Smooth muscle cell (in vitro differentiated cells): ENCODE results near the gene CCNG2. TPM values are rescaled to one million over a fixed set of nuclear protein-coding genes. Genes with fewer than 3 reads are reported as not detected.

Experiments used
- DNase-seq: peaks from one replicate; lab custom pipeline; 2025; ENCODE audit not compliant: unreplicated experiment; lab: John Stamatoyannopoulos, UW
- H2AFZ ChIP-seq: fragments of 200-600 bp; sonication (generic); 2 replicates; pipeline ENCODE4 v1.6.0; 2016; ENCODE audit warnings: antibody characterized with exemption, low read depth, mild to moderate bottlenecking
- H3F3A ChIP-seq: fragments of 200-600 bp; sonication (generic); 2 replicates; pipeline ENCODE4 v1.6.0; 2017; ENCODE audit warnings: antibody characterized with exemption, low read depth
- H3K27ac ChIP-seq: fragments of 200-600 bp; sonication (generic); 2 replicates; pipeline ENCODE4 v1.5.1; 2016; ENCODE audit warnings: low read depth, mild to moderate bottlenecking
- H3K27me3 ChIP-seq: fragments of 200-600 bp; sonication (generic); 2 replicates; pipeline ENCODE4 v1.6.1; 2016; ENCODE audit warnings: low read depth, mild to moderate bottlenecking
- H3K36me3 ChIP-seq: fragments of 200-600 bp; sonication (generic); 2 replicates; pipeline ENCODE4 v1.5.1; 2016; ENCODE audit warnings: low read depth
- H3K4me1 ChIP-seq: fragments of 200-600 bp; sonication (generic); 2 replicates; pipeline ENCODE4 v1.5.1; 2016; ENCODE audit warnings: low read depth
- H3K4me2 ChIP-seq: fragments of 200-600 bp; sonication (generic); 2 replicates; pipeline ENCODE4 v1.6.0; 2016; ENCODE audit warnings: mild to moderate bottlenecking
- H3K4me3 ChIP-seq: fragments of 200-600 bp; sonication (generic); 2 replicates; pipeline ENCODE4 v1.5.1; 2016; ENCODE audit warnings: mild to moderate bottlenecking
- H3K79me2 ChIP-seq: fragments of 200-600 bp; sonication (generic); 2 replicates; pipeline ENCODE4 v1.6.0; 2016; ENCODE audit warnings: low read depth, mild to moderate bottlenecking
- H3K9ac ChIP-seq: fragments of 200-600 bp; sonication (generic); 2 replicates; pipeline ENCODE4 v1.6.0; 2016; ENCODE audit warnings: low read depth
- H3K9me3 ChIP-seq: fragments of 200-600 bp; sonication (generic); replicated peaks from 2 replicates; pipeline ENCODE4 v1.5.1; 2016; ENCODE audit warnings: low read depth
- H4K20me1 ChIP-seq: fragments of 200-600 bp; sonication (generic); 2 replicates; pipeline ENCODE4 v1.6.0; 2016; ENCODE audit warnings: low read depth
- CTCF ChIP-seq: fragments of 200-600 bp; sonication (generic); IDR thresholded peaks from 2 replicates; pipeline ENCODE4 v1.5.1; 2017; ENCODE audit warnings: borderline replicate concordance, mild to moderate bottlenecking, antibody characterized with exemption; ENCODE audit not compliant: insufficient read depth, poor library complexity, severe bottlenecking
- WGBS: methylation state at CpG from one replicate; pipeline ENCODE4 v1.1.7; 2016; ENCODE audit warnings: low lambda C conversion rate; 5-methylcytosine and 5-hydroxymethylcytosine counted together
- polyA plus RNA-seq: library from polyadenylated mRNA; unstranded; fragments of >200 nt; fragmentation: Nextera tagmentation; extraction: Ambion mirVana; gene quantifications from 2 replicates; pipeline ENCODE4 v1.2.1, GENCODE V29; 2016
- total RNA-seq: library from RNA; depleted of rRNA; stranded (reverse); fragments of >200 nt; gene quantifications from 2 replicates; pipeline ENCODE4 v1.2.3, GENCODE V29; 2014

CCNG2 gene
- total and polyA plus RNA-seq, 2 experiments from 2014 or later, result 59.2 to 59.8 TPM

GRCh38 chr4:77203380-77204197 lies 46.6 kb downstream of the CCNG2 start:
- H3K4me1 ChIP-seq, result no peaks in the 10 kb centered on the region
- no peak overlapping the region for H3K4me2 ChIP-seq
- H2AFZ ChIP-seq, result no peak overlapping the region
- H3K9me3 ChIP-seq, result no peaks in the 10 kb centered on the region
- H3K27me3 ChIP-seq, result peaks cover 15% of the 10 kb centered on the region
- H3K79me2 ChIP-seq, result no peaks in the 10 kb centered on the region
- no peak overlapping the region for H3K27ac ChIP-seq
- H3K36me3 ChIP-seq, result no peaks in the 10 kb centered on the region
- H3K9ac ChIP-seq, result no peak overlapping the region
- WGBS, result 27% methylated on average over 8 of the region's 8 CpGs
- TF ChIP-seq CTCF, result peak; percentile 84
- no peaks in the 10 kb centered on the region for H3F3A ChIP-seq
- peak; percentile 2 for DNase-seq
- H4K20me1 ChIP-seq, result no peaks in the 10 kb centered on the region
- no peak overlapping the region for H3K4me3 ChIP-seq

- H3F3A ChIP-seq, result no peaks in the 10 kb centered on the region
Observed at GRCh38 chr4:77204621-77205020, 47.6 kb downstream of the CCNG2 start.

GRCh38 chr4:77209012-77209411 lies 52.0 kb downstream of the CCNG2 start:
- 79% methylated on average over 1 of the region's 1 CpG for WGBS
- no peaks in the 10 kb centered on the region for H3K9me3 ChIP-seq
- H3K36me3 ChIP-seq, result no peaks in the 10 kb centered on the region
- no peak overlapping the region for H3K4me3 ChIP-seq
- no peaks in the 10 kb centered on the region for H3F3A ChIP-seq
- no peak overlapping the region for H3K27ac ChIP-seq
- H3K9ac ChIP-seq, result no peak overlapping the region
- H3K4me1 ChIP-seq, result no peaks in the 10 kb centered on the region
- H3K27me3 ChIP-seq, result peaks cover 27% of the 10 kb centered on the region
- DNase-seq, result no peak
- H2AFZ ChIP-seq, result no peak overlapping the region
- H3K4me2 ChIP-seq, result no peak overlapping the region
- no peaks in the 10 kb centered on the region for H3K79me2 ChIP-seq
- no peaks in the 10 kb centered on the region for H4K20me1 ChIP-seq
- no peak for TF ChIP-seq CTCF

More at GRCh38 chr4:77204621-77205020, 47.6 kb downstream of the CCNG2 start:
- TF ChIP-seq CTCF, result no peak
- Histone ChIP-seq H3K9me3 (no peaks in the 10 kb centered on the region), H3K79me2 (no peaks in the 10 kb centered on the region), H4K20me1 (no peaks in the 10 kb centered on the region), H3K4me2 (no peak overlapping the region), H3K9ac (no peak overlapping the region), H3K27me3 (peaks cover 15% of the 10 kb centered on the region), H3K4me1 (no peaks in the 10 kb centered on the region), H3K36me3 (no peaks in the 10 kb centered on the region), H3K4me3 (no peak overlapping the region), H2AFZ (no peak overlapping the region), H3K27ac (no peak overlapping the region)
- DNase-seq, result no peak

GRCh38 chr4:77209936-77210335 lies 52.9 kb downstream of the CCNG2 start:
- WGBS, result 96% methylated on average over 5 of the region's 5 CpGs

More at GRCh38 chr4:77209936-77210335, 52.9 kb downstream of the CCNG2 start:
- no peaks in the 10 kb centered on the region for H3K36me3 ChIP-seq
- peaks cover 30% of the 10 kb centered on the region for H3K27me3 ChIP-seq
- H3K9ac ChIP-seq, result no peak overlapping the region
- no peaks in the 10 kb centered on the region for H3F3A ChIP-seq
- H3K4me2 ChIP-seq, result no peak overlapping the region
- no peaks in the 10 kb centered on the region for H3K4me1 ChIP-seq
- DNase-seq, result no peak
- no peaks in the 10 kb centered on the region for H3K79me2 ChIP-seq
- H3K4me3 ChIP-seq, result no peak overlapping the region
- no peak for TF ChIP-seq CTCF
- no peak overlapping the region for H2AFZ ChIP-seq
- H3K27ac ChIP-seq, result no peak overlapping the region
- H4K20me1 ChIP-seq, result no peaks in the 10 kb centered on the region
- no peaks in the 10 kb centered on the region for H3K9me3 ChIP-seq
